HG02938 (cell line): Measurements from ENCODE around the gene SLC25A53.

Source experiments
- ATAC-seq: cut with Tn5 transposase; IDR thresholded peaks from one replicate; pipeline ENCODE4 v1.9.1; 2021; ENCODE audit warnings: mild to moderate bottlenecking, moderate library complexity; ENCODE audit not compliant: unreplicated experiment

SLC25A53 gene

GRCh38 chrX:104156630-104157529, at the start of gene SLC25A53:
Gene SLC25A53, minus strand, starts transcription at chrX:104157009. Its CDS starts 51,752 bp downstream, at chrX:104105257.
- ATAC-seq = peak; percentile 95

GRCh38 chrX:104205548-104205947, 48.7 kb upstream of the SLC25A53 start:
- ATAC-seq = no peak

GRCh38 chrX:104195489-104196084, 38.8 kb upstream of the SLC25A53 start:
- ATAC-seq = peak; percentile 70

DNA sequence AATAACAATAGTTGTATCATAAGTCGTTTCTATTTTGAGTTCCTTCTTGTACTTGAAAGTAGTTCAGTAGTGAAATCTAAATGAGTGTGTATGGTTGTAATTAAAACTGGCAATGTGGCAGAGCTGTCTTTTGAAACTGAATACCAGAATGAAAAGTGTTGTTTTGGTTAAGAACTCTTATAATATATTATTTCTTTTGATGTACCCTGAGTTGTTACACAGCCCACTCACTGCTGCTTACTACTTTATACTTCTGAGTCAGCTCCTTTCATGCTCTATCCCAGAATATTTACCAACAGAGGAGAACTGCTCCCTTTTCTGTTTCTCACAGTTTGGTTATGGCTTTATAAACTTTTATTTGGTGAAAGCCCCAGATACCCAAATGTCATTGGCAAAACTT, 38.2 kb upstream of the SLC25A53 start:
- ATAC-seq = no peak

GRCh38 chrX:104193485-104193884, 36.7 kb upstream of the SLC25A53 start:
- ATAC-seq = no peak

DNA sequence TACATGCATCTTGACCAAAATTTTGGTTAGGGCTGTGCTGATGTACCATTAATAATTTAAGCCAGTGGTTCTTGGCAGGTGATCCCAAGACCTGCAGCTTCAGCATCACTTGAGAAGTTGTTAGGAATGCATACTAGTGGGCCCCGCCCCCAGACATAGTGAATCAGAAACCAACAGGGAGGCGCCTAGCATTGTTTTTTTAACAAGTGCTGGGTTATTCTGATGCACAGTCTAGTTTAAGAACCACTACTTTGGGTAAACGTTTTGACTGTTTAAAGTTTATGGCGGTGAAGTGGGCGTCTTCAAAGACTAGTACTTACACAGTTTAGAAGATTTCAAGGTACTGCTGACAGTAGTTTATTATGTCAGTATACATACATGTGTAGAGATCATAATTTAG, 33.0 kb upstream of the SLC25A53 start:
- no peak for ATAC-seq

DNA sequence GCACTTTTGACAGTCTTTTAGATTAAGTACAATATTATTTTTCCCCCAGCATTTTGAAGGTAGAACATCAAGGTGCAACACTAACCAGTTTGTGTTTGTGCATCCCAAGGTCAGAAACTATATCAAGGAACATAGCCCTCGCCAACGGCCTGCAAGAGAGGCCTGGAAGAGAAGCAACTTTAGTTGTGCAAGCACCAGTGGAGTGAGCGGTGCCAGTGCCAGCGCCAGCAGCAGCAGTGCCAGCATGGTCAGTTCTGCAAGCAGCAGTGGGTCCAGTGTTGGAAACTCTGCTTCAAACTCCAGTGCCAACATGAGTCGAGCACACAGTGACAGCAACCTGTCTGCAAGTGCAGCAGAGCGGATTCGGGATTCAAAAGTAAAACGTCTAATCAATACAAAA, 31.1 kb upstream of the SLC25A53 start:
- ATAC-seq = no peak

- no peak for ATAC-seq
Observed at GRCh38 chrX:104183685-104184084, 26.9 kb upstream of the SLC25A53 start.

- no peak for ATAC-seq
Observed at GRCh38 chrX:104173841-104174240, 17.0 kb upstream of the SLC25A53 start.

GRCh38 chrX:104172788-104173187, 16.0 kb upstream of the SLC25A53 start:
- ATAC-seq = no peak

DNA sequence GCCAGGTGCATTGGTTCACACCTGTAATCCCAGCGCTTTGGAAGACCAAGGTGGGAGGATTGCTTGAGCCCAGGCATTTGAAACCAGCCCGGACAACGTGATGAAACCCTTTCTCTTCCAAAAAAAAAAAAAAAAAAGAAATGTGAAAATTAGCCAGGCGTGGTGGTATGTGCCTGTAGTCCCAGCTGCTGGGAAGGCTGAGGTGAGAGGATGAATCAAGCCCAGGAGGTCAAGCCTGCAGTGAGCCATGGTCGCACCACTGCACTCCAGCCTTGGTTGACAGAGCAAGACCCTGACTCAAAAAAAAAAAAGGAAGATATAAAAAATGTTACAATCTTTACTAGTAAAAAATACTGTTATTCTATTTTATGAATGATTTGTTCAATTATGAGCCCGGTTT, 15.3 kb upstream of the SLC25A53 start:
- no peak for ATAC-seq

DNA sequence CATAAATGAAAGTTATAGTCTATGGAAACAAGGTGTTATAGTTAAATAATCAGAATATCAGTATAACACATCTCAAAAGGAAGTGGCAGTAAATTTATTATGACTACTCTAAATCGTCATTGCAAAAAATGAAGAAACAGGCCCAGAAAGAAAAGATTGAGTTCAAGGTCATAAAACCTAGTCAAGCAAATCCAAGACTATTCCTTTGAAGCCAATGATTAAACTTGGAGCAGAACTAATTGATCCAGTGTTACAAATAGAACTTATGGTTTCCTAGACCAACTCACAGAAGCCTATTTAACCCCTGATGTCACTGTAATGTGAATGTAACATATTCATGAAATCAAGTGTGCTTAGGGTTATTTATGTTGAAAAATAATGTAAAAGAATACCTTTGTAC, 11.3 kb upstream of the SLC25A53 start:
- ATAC-seq = no peak

- no peak for ATAC-seq
Observed at GRCh38 chrX:104166735-104167436, 10.1 kb upstream of the SLC25A53 start.

DNA sequence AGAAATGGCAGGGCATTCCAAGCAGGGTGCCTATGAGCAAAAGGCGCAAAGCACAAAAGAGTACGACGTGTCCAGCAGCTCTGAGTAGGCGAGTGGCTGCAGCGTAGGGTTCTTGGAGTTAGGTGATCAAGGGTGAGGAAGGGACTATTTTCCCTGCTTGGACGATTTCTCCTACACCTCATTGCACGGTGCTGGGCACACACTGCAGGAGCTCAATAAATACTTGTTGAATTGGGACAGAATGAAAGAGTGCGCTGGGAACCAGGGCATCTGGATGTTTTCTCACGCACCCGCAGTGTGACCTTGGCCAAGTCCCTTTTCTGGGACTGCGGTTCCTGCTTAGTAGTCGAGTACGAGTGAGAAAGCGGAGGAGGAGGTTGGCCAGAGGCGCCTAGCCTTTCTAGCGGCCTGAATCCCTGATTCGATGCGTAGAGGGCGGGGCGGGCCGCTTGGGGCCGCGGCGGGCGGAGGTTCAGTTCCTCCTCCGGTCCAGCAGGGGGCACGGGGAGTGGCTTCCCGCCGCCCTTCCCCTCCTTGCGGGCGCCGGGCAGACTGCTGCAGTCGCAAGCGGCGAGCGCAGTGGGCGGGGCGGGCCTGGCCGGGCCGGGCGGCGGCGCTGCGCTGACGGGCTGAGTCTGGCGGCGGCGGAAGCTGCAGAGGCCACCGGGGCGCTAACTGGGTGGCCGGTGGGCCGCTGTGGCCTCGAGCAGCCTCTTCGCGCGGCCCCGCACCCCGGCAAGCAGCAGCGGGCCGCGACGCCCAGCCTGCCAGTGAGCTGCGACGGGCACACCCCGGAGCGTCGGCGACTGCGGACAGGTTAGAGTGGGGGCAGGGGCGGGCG, 9.3 kb upstream of the SLC25A53 start, which contains the start of gene FAM199X:
FAM199X (plus strand) TSS at position 560 of the 841 bp plus-strand sequence. CDS start 333 bp downstream, outside the sequence.
- peak; percentile 91 for ATAC-seq

GRCh38 chrX:104151037-104151436, 5.8 kb downstream of the SLC25A53 start:
- ATAC-seq = no peak

- no peak for ATAC-seq
Observed at GRCh38 chrX:104141087-104141760, 15.6 kb downstream of the SLC25A53 start.

GRCh38 chrX:104137496-104137895, 19.3 kb downstream of the SLC25A53 start:
- no peak for ATAC-seq

GRCh38 chrX:104136241-104137019, 20.4 kb downstream of the SLC25A53 start:
- peak; percentile 93 for ATAC-seq

DNA sequence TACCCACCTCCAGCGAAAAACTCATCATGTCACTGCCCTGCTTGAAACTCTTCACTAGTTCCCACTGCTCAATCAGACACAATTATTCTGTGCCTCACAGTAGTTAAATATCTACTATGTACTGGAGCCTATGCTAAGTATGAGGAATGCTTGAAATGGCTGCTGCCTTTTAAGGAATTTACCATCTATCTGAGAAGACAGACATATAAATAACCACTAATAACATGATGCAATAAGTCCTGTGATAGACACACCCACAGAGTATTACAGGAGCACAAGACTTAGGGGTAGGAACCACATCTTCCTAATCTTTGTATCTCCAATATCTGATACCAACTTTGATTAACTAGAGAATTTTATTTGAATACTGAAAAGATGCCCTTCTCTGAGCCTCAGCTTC, 21.1 kb downstream of the SLC25A53 start:
- no peak for ATAC-seq
